Inferior parietal cortex (tissue), 1 donor: ENCODE results near the gene CMBL.
"Not testable (repeated sequence)": the region's sequence is repeated elsewhere in the genome, so short reads cannot be mapped to it uniquely, and the experiment has no call there.

Experiments
- DNase-seq: peaks from one replicate; pipeline ENCODE4 v3.0.0-alpha.2; 2016; ENCODE audit errors: extremely low spot score

Gene CMBL

DNA sequence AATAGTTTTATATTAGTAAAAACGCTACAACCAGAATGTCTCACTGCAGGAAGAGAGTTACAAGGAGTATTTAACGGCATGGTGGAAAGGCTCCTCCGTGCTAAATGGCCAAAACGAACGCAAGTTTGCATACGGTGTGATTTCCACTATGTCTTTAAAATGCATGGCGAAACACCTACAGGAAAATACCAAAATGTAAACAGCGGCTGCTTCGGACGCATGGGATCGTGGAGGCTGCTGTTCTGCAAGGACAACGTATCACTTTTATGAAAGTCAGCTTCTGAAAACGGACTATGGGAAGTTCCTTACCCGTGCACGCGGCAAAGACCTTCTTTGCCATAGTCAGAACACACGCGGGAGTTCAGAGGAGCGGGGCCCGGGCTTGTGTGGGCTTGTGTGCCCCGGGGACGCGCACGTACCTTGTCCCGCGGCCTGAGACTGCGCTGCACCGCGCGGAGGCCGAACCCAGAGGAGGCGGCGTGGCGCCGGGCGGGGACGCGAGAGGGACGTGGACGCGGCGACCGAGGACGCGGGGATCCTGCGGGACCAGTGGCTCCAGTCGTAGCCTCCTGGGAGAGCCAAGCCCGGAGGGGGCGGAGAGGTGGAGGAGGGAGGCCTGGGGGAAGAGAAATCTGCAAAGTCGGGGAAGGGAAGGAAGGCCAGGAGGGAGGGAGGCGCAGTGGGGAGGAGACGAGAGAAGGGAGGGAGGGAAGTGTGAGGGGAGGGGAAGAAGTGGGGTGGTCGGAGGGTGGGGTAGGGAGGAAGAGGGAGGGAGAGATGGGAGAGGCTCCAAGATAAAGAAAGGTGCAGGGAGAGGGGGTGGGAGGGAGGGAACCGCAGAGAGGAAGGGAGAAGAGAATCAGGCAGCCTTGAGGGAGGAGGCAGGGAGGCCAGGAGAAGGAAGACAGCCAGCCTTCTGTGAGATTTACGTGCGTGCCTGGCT lies at the start of gene CMBL:
CMBL (minus strand) TSS at position 697 of the 943 bp plus-strand sequence. CDS start 17,140 bp downstream, outside the sequence.
- no peak for DNase-seq

DNA sequence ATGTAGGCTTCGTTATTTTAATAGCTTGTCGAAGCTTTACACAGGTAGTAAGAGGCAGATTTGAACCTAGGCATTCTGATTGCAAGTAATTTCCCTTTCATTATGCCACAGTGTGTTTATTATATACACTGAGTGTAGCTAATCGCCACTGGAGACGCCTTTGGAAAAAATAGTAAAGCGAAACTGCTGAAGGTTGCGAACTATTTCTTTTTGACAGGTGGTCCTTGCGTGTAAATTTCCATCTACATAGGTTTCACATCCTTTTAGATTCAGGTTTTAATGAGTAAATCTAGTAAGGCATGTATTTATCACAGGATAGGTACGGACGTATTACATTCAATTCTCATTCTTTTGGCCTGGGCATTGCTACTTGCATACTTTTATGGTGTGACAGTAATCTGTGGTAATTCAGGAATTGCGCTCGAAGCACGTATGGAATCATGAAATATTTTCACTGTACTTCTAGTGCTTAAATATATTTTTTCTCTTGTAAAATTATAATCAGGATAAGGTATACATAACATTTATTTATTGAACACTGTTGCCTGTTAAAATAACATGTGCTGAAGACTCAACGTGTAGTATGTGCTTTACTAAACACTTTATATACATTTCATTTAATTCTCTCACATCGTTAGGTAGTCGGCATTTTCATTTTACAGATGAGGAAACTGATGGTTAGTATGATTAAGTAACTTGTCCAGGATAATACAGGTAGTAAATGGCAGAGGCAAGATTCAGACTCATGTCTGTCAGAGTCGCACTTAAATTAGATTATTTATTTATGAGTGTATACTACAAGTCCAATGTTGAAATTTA lies 47.6 kb upstream of the CMBL start:
- peak; percentile 47 for DNase-seq

DNA sequence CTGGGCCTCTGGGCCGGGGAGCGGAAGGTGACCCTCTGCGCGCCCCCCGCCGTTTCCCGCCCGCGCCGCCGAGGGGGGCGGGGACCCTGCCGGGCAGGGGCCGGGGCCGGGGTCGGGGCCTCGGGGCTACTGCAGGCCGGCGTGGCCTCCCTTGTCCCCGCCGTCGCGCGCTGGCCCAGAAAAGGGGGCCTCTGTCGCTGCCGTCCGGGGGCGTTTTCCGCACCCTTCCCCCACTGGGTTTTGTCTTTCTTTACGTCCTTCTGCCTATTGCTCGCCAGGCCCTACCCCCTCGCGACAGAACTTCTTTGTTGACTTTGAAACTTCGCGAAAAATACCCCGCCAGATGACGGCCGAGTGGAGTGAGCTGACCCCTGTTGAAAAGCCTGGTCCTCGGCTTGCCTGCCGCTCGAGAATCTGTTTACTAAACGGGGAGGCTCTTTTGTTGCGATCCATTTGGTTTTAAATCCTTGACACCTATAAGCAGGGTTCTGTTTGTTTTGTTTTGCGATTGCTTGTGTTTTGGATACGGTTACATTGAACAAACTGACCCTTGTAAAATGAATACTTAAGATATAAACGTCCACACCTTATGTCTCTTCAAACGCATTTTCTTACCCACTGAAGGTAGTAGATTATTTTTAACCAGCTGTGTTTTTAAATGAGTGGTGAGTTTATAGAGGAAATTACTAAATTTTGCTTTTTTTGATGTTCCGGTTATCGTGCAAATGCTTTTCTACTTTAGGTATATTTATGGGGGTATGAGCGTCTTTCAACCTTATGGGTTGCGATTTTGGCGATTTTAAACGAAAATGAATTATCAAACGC lies 46.6 kb upstream of the CMBL start:
- no peak for DNase-seq

DNA sequence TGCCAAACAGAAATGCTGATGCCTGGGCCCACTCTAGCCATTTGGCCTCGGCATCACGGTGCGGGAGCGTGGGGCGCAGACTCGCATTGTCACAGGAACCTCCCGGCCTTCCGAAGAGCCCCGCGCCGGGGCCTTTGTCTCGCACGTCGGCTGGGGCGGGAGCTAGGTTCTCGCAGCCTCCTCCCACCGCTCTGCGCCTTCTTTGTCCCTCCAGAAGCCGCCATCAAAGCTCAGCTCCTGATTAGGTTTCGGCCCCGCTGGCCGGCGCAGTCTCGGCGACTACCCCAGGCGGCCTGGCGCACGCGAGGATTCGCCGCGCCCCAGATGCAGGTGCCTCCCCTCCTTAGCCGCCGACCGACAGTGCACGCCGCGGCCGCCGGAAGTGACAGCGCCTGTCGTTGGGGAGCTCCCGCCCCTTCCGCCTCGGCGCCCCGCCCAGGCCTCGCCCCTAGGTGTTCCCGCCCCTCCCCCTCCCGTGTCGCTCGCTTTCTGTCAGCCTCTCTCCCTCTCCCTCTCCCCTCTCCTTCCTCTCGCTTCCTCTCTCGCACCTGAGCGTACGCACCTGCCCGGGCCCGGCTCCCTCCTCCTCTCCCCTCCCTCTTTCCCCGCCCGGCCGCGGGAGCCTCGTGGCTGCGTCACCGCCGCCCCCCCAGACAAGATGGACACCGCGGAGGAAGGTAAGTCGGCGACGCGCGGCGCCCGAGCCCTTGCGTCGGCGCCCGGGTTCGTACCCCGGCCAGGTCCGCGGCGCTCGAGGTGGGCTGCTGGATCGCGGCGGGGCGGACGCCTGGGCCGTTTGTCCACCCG lies 45.7 kb upstream of the CMBL start, which contains the start of gene MARCHF6:
MARCHF6 (plus strand) TSS at position 455 of the 807 bp plus-strand sequence; CDS start at position 659, 204 bp downstream.
- peak; percentile 89 for DNase-seq

- DNase-seq = peak; percentile 76
Measured at GRCh38 chr5:10352430-10353240, 44.9 kb upstream of the CMBL start.

DNA sequence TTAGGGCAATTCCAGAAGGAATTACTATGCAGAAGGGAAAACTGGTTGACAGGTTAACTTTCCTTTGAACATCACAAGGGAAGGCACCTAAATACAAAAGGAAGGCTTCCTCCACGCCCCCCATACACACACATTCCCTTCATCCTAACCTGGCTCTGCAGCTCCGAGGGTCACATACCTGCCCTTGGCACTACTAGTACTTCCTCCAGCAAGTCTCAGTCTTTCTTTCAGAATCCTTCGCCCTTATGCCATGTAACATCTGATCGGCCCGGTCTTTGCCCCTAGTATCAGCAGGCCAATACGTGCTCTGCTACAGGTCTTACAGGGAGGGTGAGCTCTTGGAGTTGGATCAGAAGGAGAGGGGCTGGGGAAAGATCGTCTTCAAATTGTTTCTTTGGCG lies 44.2 kb upstream of the CMBL start:
- no peak for DNase-seq

DNA sequence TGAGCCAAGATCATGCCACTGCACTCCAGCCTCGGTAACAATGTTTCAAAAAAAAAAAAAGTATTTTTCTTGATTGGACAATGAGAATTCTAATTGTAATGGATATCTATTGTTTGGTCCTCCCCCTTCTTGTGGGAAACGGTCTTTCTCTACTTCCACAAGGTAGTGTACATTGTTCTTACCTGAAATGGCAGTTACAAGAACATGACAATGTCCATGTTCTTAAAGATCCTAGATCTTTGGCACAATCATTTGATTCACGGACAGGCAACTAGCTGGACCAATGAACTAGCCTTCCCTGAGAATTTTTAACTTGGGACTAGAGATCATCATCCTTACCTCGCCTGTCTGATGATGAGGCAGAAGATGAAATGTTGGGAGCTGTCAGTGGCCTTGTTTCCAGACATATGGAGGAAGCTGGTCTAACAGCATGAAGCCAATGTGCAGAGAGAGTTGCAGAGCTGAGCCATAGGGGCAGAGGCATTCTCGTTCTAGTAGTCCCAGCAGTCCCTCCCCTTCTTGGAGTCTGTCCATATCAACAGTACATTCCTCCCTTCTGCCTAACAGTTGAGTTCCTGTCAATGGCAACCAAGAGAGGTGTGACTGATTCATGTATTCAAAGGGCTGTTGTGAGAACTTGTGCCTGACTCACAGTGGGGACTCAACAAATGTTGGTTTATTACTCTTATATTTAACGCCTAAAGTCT lies 43.6 kb upstream of the CMBL start:
- DNase-seq = no peak

DNA sequence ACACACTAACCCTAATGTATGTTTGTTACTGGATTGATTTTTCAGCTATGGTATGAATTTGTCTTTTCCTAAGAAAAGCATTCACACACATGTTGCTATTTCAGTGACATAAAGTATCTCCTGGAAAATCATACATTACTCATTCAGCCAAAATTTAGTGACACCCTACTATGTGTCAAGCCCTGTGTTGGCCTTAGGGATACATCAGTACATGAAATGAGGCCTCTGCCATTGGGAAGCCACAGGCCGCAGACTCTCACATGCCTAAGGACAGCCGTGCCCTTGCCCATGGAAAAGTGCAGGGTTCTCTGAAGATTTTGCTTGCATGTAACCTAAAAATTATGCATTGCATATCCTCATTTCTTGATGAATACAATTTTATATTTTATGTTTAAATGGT lies 40.6 kb upstream of the CMBL start:
- no peak for DNase-seq

- not testable (repeated sequence) for DNase-seq
Measured at GRCh38 chr5:10344461-10345106, 36.9 kb upstream of the CMBL start.

GRCh38 chr5:10343486-10343885 lies 35.8 kb upstream of the CMBL start:
- no peak for DNase-seq

DNA sequence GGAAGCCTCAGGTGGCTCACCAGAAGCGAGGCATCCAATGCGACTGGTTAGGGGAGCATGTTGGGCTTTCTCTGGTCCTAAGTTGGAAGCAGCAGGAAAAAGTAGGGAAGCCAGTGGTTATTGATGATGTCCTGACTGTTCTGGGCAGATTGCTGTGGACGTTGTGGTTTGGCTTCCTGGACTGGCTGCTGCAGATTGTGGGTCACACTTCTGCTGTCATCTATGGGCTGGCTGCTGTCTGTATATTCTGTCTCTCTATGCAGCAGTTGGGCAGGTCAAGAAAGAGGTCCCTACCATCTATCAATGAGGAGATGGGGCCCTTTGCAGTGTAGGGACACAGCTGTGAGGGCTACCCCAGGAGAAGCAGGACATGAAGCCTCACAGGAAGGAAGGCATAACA lies 32.3 kb upstream of the CMBL start:
- DNase-seq = peak; percentile 1

DNA sequence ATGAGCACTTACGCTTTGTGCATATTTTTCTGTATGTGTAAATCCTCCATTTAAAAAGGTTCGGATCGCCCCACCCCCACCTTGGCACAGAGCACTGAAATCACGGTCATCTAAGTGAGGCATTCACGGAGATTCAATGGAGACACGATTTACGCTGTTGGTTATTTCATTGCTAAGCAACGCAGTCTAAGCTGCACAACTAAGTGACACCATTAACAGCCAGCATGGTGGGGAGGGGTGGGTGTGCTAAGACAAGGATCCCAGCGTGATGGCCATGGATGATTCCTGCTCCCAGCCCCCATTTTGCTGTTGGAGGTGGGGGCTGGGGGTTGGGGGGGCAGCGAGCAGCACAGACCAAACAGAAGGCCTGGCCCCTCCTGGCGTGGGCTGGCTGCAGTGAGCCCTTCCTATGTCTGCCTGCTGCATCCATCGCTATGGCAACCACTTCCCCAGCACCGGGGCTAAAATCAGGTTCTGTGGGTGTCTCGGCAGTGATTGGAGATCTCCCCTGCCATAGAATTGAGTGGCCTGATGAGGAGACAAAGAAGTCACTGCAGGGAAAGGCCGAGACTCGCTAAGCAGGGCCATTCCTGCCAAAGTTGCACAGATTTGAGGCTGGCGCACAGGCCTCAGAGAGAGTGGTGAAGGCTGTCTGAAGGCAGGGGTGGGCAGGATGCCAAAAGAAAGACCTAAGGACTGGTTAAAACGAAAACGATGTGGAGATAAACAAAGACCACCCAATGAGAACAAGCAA lies 31.5 kb upstream of the CMBL start:
- peak; percentile 60 for DNase-seq

GRCh38 chr5:10338686-10339057 lies 31.0 kb upstream of the CMBL start:
- DNase-seq = no peak

GRCh38 chr5:10337986-10338385 lies 30.3 kb upstream of the CMBL start:
- DNase-seq = no peak

GRCh38 chr5:10337107-10337506 lies 29.4 kb upstream of the CMBL start:
- DNase-seq = no peak

- no peak for DNase-seq
Measured at GRCh38 chr5:10335711-10336470, 28.2 kb upstream of the CMBL start.

- DNase-seq = no peak
Measured at GRCh38 chr5:10334831-10335230, 27.1 kb upstream of the CMBL start.
